ENCODE data around the gene RPL39L.

The RPL39L gene

DNA sequence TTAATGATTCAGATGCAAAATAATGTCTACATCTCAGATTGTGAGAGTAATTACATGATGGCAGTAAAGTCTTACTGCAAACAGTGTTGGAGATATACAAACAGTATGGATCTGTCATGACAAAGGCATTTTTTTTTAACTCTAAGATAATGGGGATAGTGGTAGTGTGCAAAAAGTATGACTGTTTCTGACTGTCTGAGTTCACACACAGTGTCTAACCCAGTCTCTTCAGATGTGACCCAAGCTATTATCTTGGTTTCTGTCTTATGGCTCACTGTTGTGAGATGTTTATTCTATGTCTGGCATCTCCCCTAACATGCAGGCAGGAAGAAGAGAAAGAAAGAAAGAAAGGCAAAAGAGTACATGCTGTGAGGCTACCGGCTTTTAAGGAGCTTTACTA lies 17.0 kb downstream of the RPL39L start:
- TF ChIP-seq, protein P1, sequence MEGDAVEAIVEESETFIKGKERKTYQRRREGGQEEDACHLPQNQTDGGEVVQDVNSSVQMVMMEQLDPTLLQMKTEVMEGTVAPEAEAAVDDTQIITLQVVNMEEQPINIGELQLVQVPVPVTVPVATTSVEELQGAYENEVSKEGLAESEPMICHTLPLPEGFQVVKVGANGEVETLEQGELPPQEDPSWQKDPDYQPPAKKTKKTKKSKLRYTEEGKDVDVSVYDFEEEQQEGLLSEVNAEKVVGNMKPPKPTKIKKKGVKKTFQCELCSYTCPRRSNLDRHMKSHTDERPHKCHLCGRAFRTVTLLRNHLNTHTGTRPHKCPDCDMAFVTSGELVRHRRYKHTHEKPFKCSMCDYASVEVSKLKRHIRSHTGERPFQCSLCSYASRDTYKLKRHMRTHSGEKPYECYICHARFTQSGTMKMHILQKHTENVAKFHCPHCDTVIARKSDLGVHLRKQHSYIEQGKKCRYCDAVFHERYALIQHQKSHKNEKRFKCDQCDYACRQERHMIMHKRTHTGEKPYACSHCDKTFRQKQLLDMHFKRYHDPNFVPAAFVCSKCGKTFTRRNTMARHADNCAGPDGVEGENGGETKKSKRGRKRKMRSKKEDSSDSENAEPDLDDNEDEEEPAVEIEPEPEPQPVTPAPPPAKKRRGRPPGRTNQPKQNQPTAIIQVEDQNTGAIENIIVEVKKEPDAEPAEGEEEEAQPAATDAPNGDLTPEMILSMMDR (conservative IDR thresholded peaks at IDR 0.05): no peak

DNA sequence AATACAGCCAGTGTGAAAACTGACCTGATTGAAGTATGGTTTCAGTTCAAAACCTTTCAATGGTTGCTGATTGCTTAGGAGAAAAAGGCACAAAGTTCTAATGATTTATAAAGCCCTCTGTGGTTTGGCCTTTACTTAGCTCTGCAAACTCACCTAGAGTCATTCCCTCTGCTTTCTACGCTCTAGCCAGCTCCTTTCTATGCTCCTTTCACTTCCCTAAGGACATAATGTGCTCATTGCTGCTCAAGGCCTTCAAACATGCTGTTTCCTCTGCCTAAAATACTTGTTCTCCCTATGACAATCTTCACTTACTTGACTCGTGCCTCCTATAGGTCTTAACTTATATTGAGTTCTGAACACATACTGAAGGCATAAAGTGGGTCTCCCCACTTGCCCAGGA lies 19.0 kb downstream of the RPL39L start:
- H3K27ac ChIP-seq: no peak overlapping the region
- TF ChIP-seq, protein P1 (conservative IDR thresholded peaks at IDR 0.05): no peak

More for the DNA sequence above, 17.0 kb downstream of the RPL39L start:
- no peak overlapping the region for H3K27ac ChIP-seq

DNA sequence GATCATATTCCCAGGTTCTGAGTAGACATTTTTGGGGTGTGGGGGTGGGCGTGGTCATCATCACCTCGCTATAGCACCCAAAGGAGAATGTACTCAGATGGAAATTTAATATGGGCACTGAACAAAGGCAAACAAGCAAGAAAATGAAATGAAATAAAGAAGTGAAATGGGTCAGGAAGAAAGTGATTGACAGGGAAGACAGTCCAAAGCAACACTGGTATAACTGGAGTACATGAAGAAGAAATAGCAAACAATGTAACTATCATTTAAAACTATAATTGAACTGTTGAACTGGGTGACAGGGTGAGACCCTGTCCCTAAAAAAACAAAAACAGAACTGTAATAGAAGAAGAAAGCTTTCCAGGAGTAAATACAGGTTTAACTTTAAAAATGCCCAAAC lies 24.8 kb downstream of the RPL39L start:
- TF ChIP-seq, protein P1 (conservative IDR thresholded peaks at IDR 0.05): no peak
- H3K27ac ChIP-seq: no peak overlapping the region

DNA sequence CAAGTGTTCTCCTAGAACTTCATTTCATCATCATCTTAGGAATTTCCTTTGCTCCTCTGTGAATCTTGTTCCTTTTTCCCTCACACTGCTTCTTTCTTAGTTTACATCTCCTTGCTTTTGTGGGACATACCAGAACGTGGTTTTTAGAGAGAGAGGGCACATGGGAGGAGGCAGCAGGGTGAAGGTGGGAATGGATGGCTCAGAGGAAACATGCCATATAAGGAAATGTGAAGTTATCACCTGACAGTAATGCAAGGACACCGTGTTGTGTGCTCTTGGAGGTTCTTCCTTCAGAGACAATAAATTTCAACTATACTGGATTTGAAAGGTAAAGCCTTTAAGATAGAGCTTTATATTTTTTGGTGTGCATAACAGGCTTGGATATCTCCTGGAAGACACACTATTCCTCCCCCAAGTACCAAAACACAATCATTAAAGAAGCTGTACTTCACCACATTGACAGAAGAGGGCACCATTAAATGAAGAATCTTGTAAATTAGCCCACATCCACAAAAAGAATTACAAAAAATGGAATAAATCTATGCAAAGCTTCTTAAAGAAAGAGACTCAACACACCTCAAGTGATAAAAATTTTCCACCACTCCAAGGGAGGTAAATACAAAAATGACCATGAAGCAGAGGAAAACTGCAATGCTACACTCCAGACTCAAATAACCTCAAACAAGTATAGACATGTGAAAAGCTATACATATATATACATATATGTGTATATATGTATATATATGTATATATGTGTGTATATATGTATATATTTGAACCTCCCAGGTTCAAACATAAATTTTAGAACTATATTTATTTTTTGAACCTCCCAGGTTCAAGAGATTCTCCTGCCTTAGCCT lies 26.1 kb downstream of the RPL39L start:
- H3K27ac ChIP-seq: no peak overlapping the region
- TF ChIP-seq, protein P1 (conservative IDR thresholded peaks at IDR 0.05): peak; percentile 73

DNA sequence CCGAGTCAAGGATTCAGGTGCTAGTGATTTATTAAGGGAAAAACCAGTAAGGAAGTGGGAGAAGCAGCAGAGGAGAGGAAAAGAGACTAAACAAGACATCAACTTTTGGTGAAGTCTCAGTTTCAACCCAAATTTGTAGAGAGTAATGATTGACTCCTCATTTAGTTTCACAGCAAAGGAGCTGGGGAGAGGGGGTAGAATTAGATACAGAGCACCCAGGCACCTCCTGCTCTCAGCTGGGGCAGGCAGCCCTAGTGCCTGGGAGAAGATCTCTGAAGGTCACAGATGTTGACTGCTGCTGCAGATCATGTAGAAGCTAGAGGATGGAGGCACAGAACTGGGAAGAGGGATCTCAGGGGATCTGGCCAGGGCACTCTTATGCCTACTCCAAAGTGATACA lies 29.1 kb downstream of the RPL39L start:
- H3K27ac ChIP-seq: no peak overlapping the region
- TF ChIP-seq, protein P1 (conservative IDR thresholded peaks at IDR 0.05): no peak

DNA sequence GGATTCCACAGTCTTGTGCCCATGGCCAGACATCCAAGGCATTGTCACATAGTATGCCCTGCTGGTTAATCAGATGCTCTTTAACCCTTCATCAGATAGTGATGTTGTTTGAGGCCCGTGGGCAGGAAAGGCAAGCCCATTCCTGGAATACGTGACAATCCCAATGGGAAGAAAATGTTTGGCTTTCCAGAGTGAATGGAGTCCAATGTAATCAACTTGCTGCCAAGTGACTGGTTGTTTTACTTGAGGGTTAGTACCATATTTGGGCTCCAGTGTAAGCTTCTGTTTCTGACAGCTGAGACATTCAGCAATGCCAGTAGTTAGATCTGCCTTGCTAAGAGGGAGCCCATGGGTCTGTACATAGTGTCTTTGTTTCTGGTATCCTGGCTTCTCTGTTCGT lies 31.3 kb downstream of the RPL39L start:
- TF ChIP-seq, protein P1 (conservative IDR thresholded peaks at IDR 0.05): no peak
- H3K27ac ChIP-seq: no peak overlapping the region

DNA sequence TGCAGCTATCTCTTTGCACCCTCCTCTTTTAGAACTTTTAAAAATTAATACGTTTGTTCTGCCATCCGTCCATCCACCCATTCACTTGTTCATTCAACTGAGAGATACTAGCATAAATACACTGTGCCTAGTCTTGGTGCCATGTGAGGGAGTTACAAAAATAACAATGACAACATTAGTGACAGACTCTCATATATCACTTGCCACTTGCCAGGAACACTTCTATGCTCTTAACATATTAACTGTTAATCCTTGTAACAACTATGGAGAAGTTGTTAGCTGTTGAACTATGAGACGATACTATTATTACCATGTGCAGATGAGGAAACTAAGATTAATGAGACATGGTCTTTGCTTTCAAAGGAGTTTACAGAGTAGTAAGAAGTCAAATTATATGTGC lies 33.6 kb downstream of the RPL39L start:
- TF ChIP-seq, protein P1 (conservative IDR thresholded peaks at IDR 0.05): no peak
- H3K27ac ChIP-seq: no peak overlapping the region
